Measurements from ENCODE around the gene SPACA4. TPM values are rescaled to one million over a fixed set of nuclear protein-coding genes. Genes with fewer than 3 reads are reported as not detected.
A peak's percentile ranks its signal among the peaks of the same experiment; 100 is the strongest.

Gene SPACA4
- total and polyA plus RNA-seq, 10 of the 15 experiments (the other 5 are each of a cell fraction or from before 2014, with no cell fraction given), result not detected

DNA sequence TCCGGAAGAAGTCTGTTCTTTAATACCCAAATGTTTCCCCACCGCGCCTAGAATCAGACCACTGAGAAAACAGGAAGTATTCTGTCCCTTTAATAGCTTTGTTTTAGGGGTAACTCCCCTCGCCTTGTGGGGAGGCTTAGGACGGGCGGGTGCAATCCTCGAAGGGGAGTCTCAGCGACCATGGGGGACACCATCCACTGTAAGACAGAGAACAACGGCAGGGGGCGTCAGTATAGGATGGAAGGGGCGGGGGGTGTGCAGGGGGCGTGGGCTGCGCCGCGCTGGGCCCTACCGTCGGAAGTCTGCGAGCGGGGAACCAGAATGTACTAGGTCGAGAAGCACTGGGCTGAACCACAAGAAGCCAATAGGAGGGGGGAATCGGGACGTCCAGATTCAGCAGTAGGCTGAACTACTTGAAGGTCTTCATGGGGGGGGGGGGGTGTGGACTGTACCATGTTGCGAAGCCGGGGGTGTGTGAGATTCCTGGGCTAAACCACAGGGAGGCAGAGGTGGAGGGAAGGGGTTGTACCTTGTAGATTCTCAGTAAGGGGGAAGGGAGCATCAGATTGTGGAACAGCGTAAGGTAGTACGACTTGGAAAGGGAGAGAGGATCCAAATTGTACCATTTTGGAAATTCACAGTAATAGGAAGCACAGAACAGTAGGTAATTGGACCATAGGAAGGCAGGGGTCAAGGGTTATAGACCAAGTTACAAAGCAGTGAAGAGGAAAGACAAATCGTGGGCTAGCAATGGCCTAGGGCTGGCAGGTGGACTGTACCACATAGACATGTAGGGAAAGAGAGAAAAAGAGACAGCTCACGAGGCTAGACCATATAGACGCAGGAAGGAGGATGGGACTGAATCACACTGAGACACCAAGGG lies 31.6 kb downstream of the SPACA4 start (continued):
- TF ChIP-seq, protein P1, sequence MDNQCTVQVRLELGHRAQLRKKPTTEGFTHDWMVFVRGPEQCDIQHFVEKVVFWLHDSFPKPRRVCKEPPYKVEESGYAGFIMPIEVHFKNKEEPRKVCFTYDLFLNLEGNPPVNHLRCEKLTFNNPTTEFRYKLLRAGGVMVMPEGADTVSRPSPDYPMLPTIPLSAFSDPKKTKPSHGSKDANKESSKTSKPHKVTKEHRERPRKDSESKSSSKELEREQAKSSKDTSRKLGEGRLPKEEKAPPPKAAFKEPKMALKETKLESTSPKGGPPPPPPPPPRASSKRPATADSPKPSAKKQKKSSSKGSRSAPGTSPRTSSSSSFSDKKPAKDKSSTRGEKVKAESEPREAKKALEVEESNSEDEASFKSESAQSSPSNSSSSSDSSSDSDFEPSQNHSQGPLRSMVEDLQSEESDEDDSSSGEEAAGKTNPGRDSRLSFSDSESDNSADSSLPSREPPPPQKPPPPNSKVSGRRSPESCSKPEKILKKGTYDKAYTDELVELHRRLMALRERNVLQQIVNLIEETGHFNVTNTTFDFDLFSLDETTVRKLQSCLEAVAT (IDR thresholded peaks at IDR 0.05), result peak; percentile 62; the same call in 1 of the 2 replicates
- TF ChIP-seq SREBF1 (IDR thresholded peaks at IDR 0.05; ENCODE audit: low read length), result peak; percentile 96
- TF ChIP-seq SIX5 (IDR thresholded peaks at IDR 0.05; ENCODE audit: low read depth, low read length, severe bottlenecking), result peak; percentile 46
- no peak for TF ChIP-seq MYC (IDR thresholded peaks at IDR 0.05; ENCODE audit: insufficient read depth, insufficient read length, insufficient replicate concordance, low read length, severe bottlenecking)
- peak; percentile 88 for TF ChIP-seq KLF5 (IDR thresholded peaks at IDR 0.05; ENCODE audit: partially characterized antibody)
- TF ChIP-seq RAD51 (IDR thresholded peaks at IDR 0.05), result peak; percentile 19; the same call in 1 of the 2 replicates
- TF ChIP-seq POLR2A (IDR thresholded peaks at IDR 0.05; ENCODE audit: low read depth, low read length), result peak; percentile 78
- peak; percentile 64; the same call in 1 of the 2 replicates for TF ChIP-seq CBFB (IDR thresholded peaks at IDR 0.05; ENCODE audit: low read depth)
- TF ChIP-seq, protein P2, sequence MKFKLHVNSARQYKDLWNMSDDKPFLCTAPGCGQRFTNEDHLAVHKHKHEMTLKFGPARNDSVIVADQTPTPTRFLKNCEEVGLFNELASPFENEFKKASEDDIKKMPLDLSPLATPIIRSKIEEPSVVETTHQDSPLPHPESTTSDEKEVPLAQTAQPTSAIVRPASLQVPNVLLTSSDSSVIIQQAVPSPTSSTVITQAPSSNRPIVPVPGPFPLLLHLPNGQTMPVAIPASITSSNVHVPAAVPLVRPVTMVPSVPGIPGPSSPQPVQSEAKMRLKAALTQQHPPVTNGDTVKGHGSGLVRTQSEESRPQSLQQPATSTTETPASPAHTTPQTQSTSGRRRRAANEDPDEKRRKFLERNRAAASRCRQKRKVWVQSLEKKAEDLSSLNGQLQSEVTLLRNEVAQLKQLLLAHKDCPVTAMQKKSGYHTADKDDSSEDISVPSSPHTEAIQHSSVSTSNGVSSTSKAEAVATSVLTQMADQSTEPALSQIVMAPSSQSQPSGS (IDR thresholded peaks at IDR 0.05; ENCODE audit: low read length), result no peak
- TF ChIP-seq JUND (IDR thresholded peaks at IDR 0.05; ENCODE audit: low read depth, low read length), result peak; percentile 96
- TF ChIP-seq, protein P3, sequence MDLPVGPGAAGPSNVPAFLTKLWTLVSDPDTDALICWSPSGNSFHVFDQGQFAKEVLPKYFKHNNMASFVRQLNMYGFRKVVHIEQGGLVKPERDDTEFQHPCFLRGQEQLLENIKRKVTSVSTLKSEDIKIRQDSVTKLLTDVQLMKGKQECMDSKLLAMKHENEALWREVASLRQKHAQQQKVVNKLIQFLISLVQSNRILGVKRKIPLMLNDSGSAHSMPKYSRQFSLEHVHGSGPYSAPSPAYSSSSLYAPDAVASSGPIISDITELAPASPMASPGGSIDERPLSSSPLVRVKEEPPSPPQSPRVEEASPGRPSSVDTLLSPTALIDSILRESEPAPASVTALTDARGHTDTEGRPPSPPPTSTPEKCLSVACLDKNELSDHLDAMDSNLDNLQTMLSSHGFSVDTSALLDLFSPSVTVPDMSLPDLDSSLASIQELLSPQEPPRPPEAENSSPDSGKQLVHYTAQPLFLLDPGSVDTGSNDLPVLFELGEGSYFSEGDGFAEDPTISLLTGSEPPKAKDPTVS (IDR thresholded peaks at IDR 0.05; ENCODE audit: low read depth, low read length), result no peak
- TF ChIP-seq FOXK2 (IDR thresholded peaks at IDR 0.05), result peak; percentile 96
- TF ChIP-seq, protein P4, sequence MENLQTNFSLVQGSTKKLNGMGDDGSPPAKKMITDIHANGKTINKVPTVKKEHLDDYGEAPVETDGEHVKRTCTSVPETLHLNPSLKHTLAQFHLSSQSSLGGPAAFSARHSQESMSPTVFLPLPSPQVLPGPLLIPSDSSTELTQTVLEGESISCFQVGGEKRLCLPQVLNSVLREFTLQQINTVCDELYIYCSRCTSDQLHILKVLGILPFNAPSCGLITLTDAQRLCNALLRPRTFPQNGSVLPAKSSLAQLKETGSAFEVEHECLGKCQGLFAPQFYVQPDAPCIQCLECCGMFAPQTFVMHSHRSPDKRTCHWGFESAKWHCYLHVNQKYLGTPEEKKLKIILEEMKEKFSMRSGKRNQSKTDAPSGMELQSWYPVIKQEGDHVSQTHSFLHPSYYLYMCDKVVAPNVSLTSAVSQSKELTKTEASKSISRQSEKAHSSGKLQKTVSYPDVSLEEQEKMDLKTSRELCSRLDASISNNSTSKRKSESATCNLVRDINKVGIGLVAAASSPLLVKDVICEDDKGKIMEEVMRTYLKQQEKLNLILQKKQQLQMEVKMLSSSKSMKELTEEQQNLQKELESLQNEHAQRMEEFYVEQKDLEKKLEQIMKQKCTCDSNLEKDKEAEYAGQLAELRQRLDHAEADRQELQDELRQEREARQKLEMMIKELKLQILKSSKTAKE (IDR thresholded peaks at IDR 0.05; ENCODE audit: low read depth, poor library complexity, severe bottlenecking), result peak; percentile 62
- peak; percentile 80 for TF ChIP-seq NR2F1 (conservative IDR thresholded peaks at IDR 0.05)
- TF ChIP-seq, protein P5, sequence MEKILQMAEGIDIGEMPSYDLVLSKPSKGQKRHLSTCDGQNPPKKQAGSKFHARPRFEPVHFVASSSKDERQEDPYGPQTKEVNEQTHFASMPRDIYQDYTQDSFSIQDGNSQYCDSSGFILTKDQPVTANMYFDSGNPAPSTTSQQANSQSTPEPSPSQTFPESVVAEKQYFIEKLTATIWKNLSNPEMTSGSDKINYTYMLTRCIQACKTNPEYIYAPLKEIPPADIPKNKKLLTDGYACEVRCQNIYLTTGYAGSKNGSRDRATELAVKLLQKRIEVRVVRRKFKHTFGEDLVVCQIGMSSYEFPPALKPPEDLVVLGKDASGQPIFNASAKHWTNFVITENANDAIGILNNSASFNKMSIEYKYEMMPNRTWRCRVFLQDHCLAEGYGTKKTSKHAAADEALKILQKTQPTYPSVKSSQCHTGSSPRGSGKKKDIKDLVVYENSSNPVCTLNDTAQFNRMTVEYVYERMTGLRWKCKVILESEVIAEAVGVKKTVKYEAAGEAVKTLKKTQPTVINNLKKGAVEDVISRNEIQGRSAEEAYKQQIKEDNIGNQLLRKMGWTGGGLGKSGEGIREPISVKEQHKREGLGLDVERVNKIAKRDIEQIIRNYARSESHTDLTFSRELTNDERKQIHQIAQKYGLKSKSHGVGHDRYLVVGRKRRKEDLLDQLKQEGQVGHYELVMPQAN (conservative IDR thresholded peaks at IDR 0.05), result 0 out of 2 replicates have a peak, but pooled peaks have one; percentile 38
- TF ChIP-seq CREB1 (IDR thresholded peaks at IDR 0.05; ENCODE audit: low read depth), result 0 out of 2 replicates have a peak, but pooled peaks have one; percentile 12
- TF ChIP-seq HCFC1 (IDR thresholded peaks at IDR 0.05; ENCODE audit: low read length), result peak; percentile 25

All from GM12878 (cell line).